Ovary (tissue), 9 donors: Measurements from ENCODE around the gene VWA1. TPM values are rescaled to one million over a fixed set of nuclear protein-coding genes. Genes with fewer than 3 reads are reported as not detected.
"Not testable (repeated sequence)": the region's sequence is repeated elsewhere in the genome, so short reads cannot be mapped to it uniquely, and the experiment has no call there.

Experiments used
- DNase-seq, 5 donors: peaks; one replicate each; pipeline ENCODE4 v3.0.0-alpha.2; 2019 to 2020
- H3K27ac ChIP-seq, 2 donors: fragments of 200-600 bp; one replicate each; pipeline versions ENCODE4 v1.5.1 to v1.8.0; 2019 to 2022
- H3K27me3 ChIP-seq: fragments of 200-600 bp; one replicate; pipeline ENCODE4 v1.8.0; 2022
- H3K36me3 ChIP-seq: fragments of 200-600 bp; sonication (generic); one replicate; pipeline ENCODE4 v1.5.1; 2019
- H3K4me1 ChIP-seq: one replicate; pipeline ENCODE4 v1.8.1; 2013; ENCODE audit warnings: mild to moderate bottlenecking, moderate library complexity; ENCODE audit not compliant: insufficient read depth
- H3K4me3 ChIP-seq: fragments of 200-600 bp; sonication (generic); one replicate; pipeline ENCODE4 v1.5.1; 2017
- H3K9me3 ChIP-seq, 2 donors: fragments of 200-600 bp in 1 of 2; sonication (generic) in 1 of 2; one replicate each; pipeline versions ENCODE4 v1.5.1 to v1.8.1; 2013 to 2019; ENCODE audit warnings: mild to moderate bottlenecking in 1 of 2, moderate library complexity in 1 of 2
- CTCF ChIP-seq, 3 donors: fragments of 450-650 bp in 2 of 3; fragments of 200-600 bp in 1 of 3; IDR thresholded peaks; one replicate each; pipeline versions ENCODE4 v1.5.1 to v1.8.0; 2016 to 2022; ENCODE audit warnings: antibody characterized with exemption in 3 of 3, mild to moderate bottlenecking in 1 of 3
- EP300 ChIP-seq: sonication (generic); formaldehyde crosslinking; IDR thresholded peaks from one replicate; pipeline ENCODE4 v1.6.1; 2017; ENCODE audit warnings: antibody characterized with exemption
- POLR2A ChIP-seq: fragments of 450-650 bp; IDR thresholded peaks from one replicate; pipeline ENCODE4 v1.6.1; 2017; ENCODE audit warnings: antibody characterized with exemption, mild to moderate bottlenecking, moderate library complexity
- WGBS, 3 donors: extraction: QIAGEN DNeasy Blood & Tissue Kit in 1 of 3; methylation state at CpG; one replicate each; pipeline versions ENCODE4 v1.1.5 to v1.1.7; 2013 to 2017; 5-methylcytosine and 5-hydroxymethylcytosine counted together
- intact Hi-C, 4 donors: fragments of 100-400 bp; cut with DNase I; formaldehyde crosslinking; loops; one replicate each; pipeline versions ENCODE4 v1.11.0 to v1.15.1; 2022 to 2023
- polyA plus RNA-seq, 2 donors: library from polyadenylated mRNA; stranded (reverse); fragments of 200-250 nt in 1 of 2; fragments of 350-450 nt in 1 of 2; fragmentation: Illumina TruSeq in 1 of 2; extraction: RNeasy Lipid Tissue Mini Kit (QIAGEN cat#74804) in 1 of 2; gene quantifications; one replicate each; pipeline ENCODE4 v1.2.3, GENCODE V29; 2013 to 2014
- total RNA-seq, 7 donors: library from RNA; depleted of rRNA in 2 of 7; stranded (reverse); fragments of >200 nt in 2 of 7; fragmentation: NEBNext Ultra II Directional in 3 of 7; extraction: Animal tissue kit (Norgen Biotek cat#: 25700) in 3 of 7; gene quantifications; one replicate each; pipeline versions ENCODE4 v1.1.0 to v1.2.4, GENCODE V29; 2016 to 2023
- donor health status: DM: no; HTN: no; CAD: no; lungs with moderate emphysema.
- donor health status: DM: no; HTN: no; CAD: no.
- donor health status: Bipolar disorder and iron deficiency.
- donor health status: DM: yes; HTN: yes; CAD: no.
- donor health status: DM: no; HTN: no; CAD: no.
- donor health status: DM: yes; HTN: yes; CAD: no.

The VWA1 gene
- total and polyA plus RNA-seq, 9 donors, result 0.20 to 73.5 (median 37.0) TPM

DNA sequence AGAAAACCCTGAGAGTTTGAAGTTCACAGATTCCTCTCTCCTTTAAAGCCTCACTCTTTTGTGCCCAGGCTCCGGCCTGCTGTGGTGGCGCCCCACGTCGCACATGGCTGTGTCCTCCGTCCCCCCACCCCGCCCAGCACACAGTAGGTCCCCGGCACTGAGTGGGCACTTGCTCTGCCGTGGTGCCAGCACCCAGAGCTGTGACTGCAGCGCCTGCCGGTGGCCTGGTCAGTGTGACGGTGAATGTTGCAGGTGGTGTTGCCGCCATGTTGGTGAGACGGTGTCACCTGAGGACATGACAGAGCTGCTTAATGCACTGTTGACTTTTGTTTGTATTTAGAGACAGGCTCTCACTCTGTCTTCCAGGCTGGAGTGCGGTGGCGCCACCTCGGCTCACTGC lies 17.4 kb downstream of the VWA1 start:
- 91 to 95% (median 93%) methylated on average over 16 of the region's 16 CpGs for WGBS, 3 donors
- no peaks in the 10 kb centered on the region for H3K4me1 ChIP-seq
- no peaks in the 10 kb centered on the region for H3K9me3 ChIP-seq
- intact Hi-C loops, result no loop called here
- no peak overlapping the region for H3K4me3 ChIP-seq
- TF ChIP-seq CTCF (IDR thresholded peaks at IDR 0.05) (no peak), EP300 (no peak), POLR2A (no peak)
- DNase-seq, result no peak
- H3K27me3 ChIP-seq, result no peaks in the 10 kb centered on the region
- no peaks in the 10 kb centered on the region for H3K36me3 ChIP-seq
- H3K27ac ChIP-seq, result no peak overlapping the region

GRCh38 chr1:1454286-1455056 lies 19.0 kb downstream of the VWA1 start:
- H3K27me3 ChIP-seq, H3K27ac ChIP-seq, H3K4me3 ChIP-seq, DNase-seq, H3K9me3 ChIP-seq, intact Hi-C loops, H3K36me3 ChIP-seq, H3K4me1 ChIP-seq: not testable (repeated sequence)
- WGBS, 3 donors, result 75 to 76% (median 75%) methylated on average over 31 to 37 of the region's 41 CpGs

- no peaks in the 10 kb centered on the region for H3K9me3 ChIP-seq
- no peak for DNase-seq
- H3K27me3 ChIP-seq, result no peaks in the 10 kb centered on the region
- H3K4me3 ChIP-seq, result no peak overlapping the region
- 79 to 82% (median 81%) methylated on average over 27 to 30 of the region's 30 CpGs for WGBS, 3 donors
- TF ChIP-seq POLR2A (no peak), CTCF (IDR thresholded peaks at IDR 0.05) (no peak), EP300 (no peak)
- H3K4me1 ChIP-seq, result no peaks in the 10 kb centered on the region
- no peak overlapping the region for H3K27ac ChIP-seq
- H3K36me3 ChIP-seq, result no peaks in the 10 kb centered on the region
- intact Hi-C loops, result no loop called here
Measured at GRCh38 chr1:1455366-1455884, 19.9 kb downstream of the VWA1 start.

DNA sequence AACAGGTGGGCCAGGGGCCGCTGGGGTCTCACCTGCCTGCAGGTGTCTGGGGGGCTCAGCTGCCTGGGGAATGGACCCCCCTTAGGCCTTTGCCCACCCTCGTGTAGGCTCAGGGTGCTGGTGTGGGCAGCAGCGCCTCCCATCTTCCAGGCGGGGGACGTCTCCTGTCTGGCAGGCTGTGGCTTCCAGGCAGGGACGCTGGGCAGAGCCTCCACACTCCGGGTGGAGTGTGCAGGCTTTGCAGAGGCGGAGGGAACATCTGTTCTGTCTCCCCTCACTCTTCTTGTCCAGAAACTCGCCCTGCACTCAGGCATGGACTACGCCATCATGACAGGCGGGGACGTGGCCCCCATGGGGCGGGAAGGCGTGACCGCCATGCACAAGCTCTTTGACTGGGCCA lies 20.4 kb downstream of the VWA1 start:
- H3K9me3 ChIP-seq, H3K4me1 ChIP-seq, H3K27ac ChIP-seq, H3K4me3 ChIP-seq, intact Hi-C loops, DNase-seq, H3K36me3 ChIP-seq, H3K27me3 ChIP-seq: not testable (repeated sequence)
- WGBS, 3 donors, result 44% methylated on average over 4 of the region's 15 CpGs; no CpG with 5 or more reads in 2 of the 3 donors

DNA sequence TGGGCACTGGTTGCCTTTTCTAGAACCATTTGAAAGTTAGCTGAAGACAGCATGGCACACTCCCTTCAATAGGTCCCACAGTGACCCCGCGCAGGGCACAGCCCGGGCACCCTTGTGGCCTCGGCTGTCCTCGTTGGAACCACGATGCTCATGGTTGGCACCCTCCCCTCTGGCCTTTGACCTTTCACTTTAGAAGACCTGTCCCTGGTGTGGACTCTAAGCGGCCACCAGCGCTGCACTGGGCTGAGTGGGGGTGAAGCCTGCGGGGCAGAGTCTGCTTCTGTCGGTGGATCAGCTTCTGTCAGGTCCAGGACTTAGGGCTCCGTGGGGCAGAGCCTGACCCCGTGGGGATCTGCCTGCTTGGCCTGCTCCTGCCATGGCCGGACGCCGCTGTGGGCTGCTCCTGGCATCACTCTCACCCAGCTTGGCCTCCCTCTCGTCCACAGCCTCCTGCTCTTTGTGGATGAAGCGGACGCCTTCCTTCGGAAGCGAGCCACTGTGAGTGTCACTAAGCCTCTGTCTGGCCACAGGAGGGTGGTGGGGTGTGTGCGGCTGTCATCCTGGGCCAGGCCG lies 21.3 kb downstream of the VWA1 start:
- DNase-seq, H3K4me3 ChIP-seq, intact Hi-C loops, H3K27me3 ChIP-seq, H3K4me1 ChIP-seq, H3K9me3 ChIP-seq, H3K36me3 ChIP-seq, H3K27ac ChIP-seq: not testable (repeated sequence)
- 84% methylated on average over 17 to 18 of the region's 22 CpGs for WGBS, 3 donors

DNA sequence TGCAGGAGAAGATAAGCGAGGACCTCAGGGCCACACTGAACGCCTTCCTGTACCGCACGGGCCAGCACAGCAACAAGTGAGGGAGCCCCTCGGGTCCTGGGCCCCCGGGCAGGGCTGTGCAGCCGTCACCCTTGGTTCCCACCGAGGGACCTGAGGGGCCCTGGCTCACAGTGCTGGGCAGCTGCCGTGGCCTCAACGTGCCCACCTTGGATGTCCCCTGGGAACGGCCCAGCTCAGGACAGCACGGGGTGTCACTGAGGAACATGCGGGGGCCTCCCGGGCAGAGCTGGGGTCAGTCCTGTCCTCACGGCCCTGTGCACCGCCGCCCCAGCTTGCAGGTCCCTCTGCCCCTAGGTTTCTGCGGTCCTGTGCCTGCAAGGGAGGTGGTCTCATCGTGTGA lies 23.7 kb downstream of the VWA1 start:
- H3K27ac ChIP-seq, H3K4me3 ChIP-seq, H3K27me3 ChIP-seq, H3K36me3 ChIP-seq, H3K4me1 ChIP-seq, H3K9me3 ChIP-seq, DNase-seq, intact Hi-C loops: not testable (repeated sequence)
- WGBS, 3 donors, result 87 to 93% methylated on average over 9 to 16 of the region's 19 CpGs; no CpG with 5 or more reads in 1 of the 3 donors

DNA sequence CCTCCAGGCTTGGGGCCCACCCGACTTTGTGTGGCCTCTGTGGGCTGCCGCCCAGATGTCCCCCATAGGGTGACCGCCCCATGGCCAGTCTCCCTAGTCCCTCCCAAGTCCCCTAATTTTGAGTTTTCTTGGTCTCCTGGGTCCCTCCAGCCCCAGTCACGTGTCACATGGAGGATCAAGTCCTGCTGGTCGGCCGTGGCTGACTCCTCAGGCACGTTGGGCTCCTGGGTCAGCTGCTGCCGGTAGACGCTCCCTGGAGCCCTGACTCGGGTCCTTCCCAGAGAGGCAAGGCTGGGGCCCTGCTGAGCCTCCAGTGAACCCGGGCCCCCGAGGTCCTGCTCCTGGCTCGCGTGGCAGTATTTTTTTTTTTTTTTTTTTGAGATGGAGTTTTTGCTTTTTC lies 24.2 kb downstream of the VWA1 start:
- WGBS, 3 donors, result 87% methylated on average over 13 to 14 of the region's 14 CpGs
- H3K36me3 ChIP-seq, intact Hi-C loops, H3K27me3 ChIP-seq, H3K9me3 ChIP-seq, H3K4me3 ChIP-seq, H3K4me1 ChIP-seq, DNase-seq, H3K27ac ChIP-seq: not testable (repeated sequence)
